Adrenal gland (tissue), 12 donors: ENCODE measurements around the gene COMMD4. TPM values are rescaled to one million over a fixed set of nuclear protein-coding genes. Genes with fewer than 3 reads are reported as not detected.
"Not testable (repeated sequence)": the region's sequence is repeated elsewhere in the genome, so short reads cannot be mapped to it uniquely, and the experiment has no call there.

Experiments used
- DNase-seq, 7 donors: peaks; one replicate each; pipeline ENCODE4 v3.0.0-alpha.2; 2019 to 2020
- H3K27ac ChIP-seq, 5 donors: fragments of 200-600 bp; sonication (generic) in 4 of 5; 1 replicate in 3 of 5; 2 replicates in 2 of 5; pipeline versions ENCODE4 v1.5.1 to v1.8.0; 2016 to 2020; ENCODE audit warnings: mild to moderate bottlenecking in 1 of 5
- H3K27me3 ChIP-seq: fragments of 200-600 bp; 2 replicates; pipeline ENCODE4 v1.8.0; 2021
- H3K36me3 ChIP-seq, 2 donors: fragments of 200-600 bp; replicated peaks in 1 of 2; 1 replicate in 1 of 2; 2 replicates in 1 of 2; pipeline versions ENCODE4 v1.5.1 to v1.8.0; 2018 to 2022
- H3K4me1 ChIP-seq, 2 donors: fragments of 200-600 bp; replicated peaks in 1 of 2; 1 replicate in 1 of 2; 2 replicates in 1 of 2; pipeline versions ENCODE4 v1.5.1 to v1.8.0; 2018 to 2021
- H3K4me3 ChIP-seq, 4 donors: fragments of 200-600 bp; sonication (generic) in 3 of 4; one replicate each; pipeline ENCODE4 v1.5.1; 2016 to 2018
- H3K9me3 ChIP-seq, 3 donors: fragments of 200-600 bp; sonication (generic) in 1 of 3; replicated peaks in 1 of 3; 1 replicate in 2 of 3; 2 replicates in 1 of 3; pipeline versions ENCODE4 v1.5.1 to v1.8.0; 2016 to 2021
- CTCF ChIP-seq, 6 experiments: fragments of 450-650 bp in 4 of 6; fragments of 200-600 bp in 2 of 6; sonication (generic) in 1 of 6; IDR thresholded peaks; 1 replicate in 5 of 6; 2 replicates in 1 of 6; pipeline versions ENCODE4 v1.5.1 to v1.8.0; 2016 to 2021; ENCODE audit warnings: antibody characterized with exemption in 6 of 6, mild to moderate bottlenecking in 2 of 6, moderate library complexity in 1 of 6
- POLR2A ChIP-seq, 2 donors: fragments of 450-650 bp; IDR thresholded peaks; one replicate each; pipeline ENCODE4 v1.6.1; 2017; ENCODE audit warnings: antibody characterized with exemption in 2 of 2, mild to moderate bottlenecking in 2 of 2, moderate library complexity in 1 of 2
- WGBS, 4 donors: extraction: QIAGEN DNeasy Blood & Tissue Kit in 2 of 4; methylation state at CpG; one replicate each; pipeline versions ENCODE4 v1.1.5 to v1.1.7; 2013 to 2017; 5-methylcytosine and 5-hydroxymethylcytosine counted together
- intact Hi-C, 2 donors: fragments of 100-400 bp; cut with DNase I; formaldehyde crosslinking; loops; one replicate each; pipeline versions ENCODE4 v1.14.1 to v1.15.0; 2022 to 2023
- polyA plus RNA-seq, 3 donors: library from polyadenylated mRNA; stranded (reverse); fragments of 200-250 nt in 2 of 3; fragments of 350-450 nt in 1 of 3; fragmentation: Illumina TruSeq in 1 of 3; extraction: RNeasy Lipid Tissue Mini Kit (QIAGEN cat#74804) in 1 of 3; gene quantifications; one replicate each; pipeline ENCODE4 v1.2.3, GENCODE V29; 2013 to 2014
- total RNA-seq, 9 donors: library from RNA; depleted of rRNA in 4 of 9; stranded (reverse); fragments of >200 nt in 4 of 9; fragments of 120-200 nt in 1 of 9; fragmentation: NEBNext Ultra II Directional in 1 of 9; extraction: Animal tissue kit (Norgen Biotek cat#: 25700) in 1 of 9; gene quantifications; one replicate each; pipeline versions ENCODE4 v1.1.0 to v1.2.4, GENCODE V29; 2013 to 2023
- donor health status: healthy with polysubstance abuse.
- donor health status: Bipolar disorder and iron deficiency.
- donor health status: DM: yes; HTN: yes; CAD: no.
- donor health status: DM: no; HTN: no; CAD: no.
- donor health status: DM: no; HTN: no; CAD: no.
- donor health status: DM: yes; HTN: yes; CAD: no.

The COMMD4 gene
- total and polyA plus RNA-seq, 12 donors, result 35.9 to 254 (median 126) TPM

DNA sequence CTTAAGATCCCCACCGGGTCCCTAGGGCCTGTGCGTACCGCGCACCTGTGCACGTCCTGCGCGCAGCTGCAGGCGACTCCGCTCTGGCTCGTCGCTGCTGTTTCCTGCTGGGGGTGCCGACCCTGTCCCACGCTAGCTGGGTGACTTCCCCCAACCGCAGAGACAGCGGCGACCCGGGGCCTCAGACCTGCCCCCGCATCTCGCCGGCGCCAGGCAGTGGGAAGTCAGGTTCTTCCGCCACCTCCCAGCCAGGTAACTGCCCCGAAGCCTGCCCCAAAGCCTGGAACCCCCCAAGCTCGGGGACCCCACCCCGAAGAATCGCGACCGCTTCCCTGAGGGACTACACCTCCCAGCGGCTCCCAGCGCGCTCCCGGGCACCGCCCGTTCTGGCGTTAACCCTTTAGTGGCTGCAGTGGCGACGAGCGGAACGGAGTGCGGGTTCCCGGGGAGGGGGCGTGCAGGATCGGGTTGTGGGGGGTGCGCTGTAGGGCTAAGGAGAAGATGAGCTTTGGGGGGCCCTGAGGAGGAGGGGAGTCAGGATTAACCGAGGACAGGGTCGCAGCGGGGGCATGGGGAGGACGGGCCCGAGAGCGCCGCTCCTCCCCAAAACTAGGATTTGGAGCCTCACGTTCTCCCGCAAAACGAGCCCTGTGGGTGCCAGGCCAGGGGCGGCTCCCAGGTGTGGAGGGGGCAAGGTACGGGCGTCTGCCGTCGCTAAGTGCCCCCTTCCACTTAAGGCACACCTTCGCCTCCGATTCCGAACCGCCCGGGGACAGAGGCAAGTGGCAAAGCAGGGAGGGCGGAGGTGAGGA, 11.6 kb downstream of the COMMD4 start:
- WGBS, 4 donors, result 0 to 1% (median 0%) methylated on average over 1 to 65 of the region's 65 CpGs
- peak overlapping the region; percentile 39 to 92 (median 74) for H3K4me3 ChIP-seq
- peaks cover 0 to 25% of the 10 kb centered on the region in 2 donors for H3K4me1 ChIP-seq
- intact Hi-C loops, result no loop called here
- H3K9me3 ChIP-seq, result no peaks in the 10 kb centered on the region
- H3K27me3 ChIP-seq, result no peaks in the 10 kb centered on the region
- peak; percentile 61 to 80 (median 73) for DNase-seq
- TF ChIP-seq POLR2A (IDR thresholded peaks at IDR 0.05), result peak in 1 of 2 donors; percentile 31
- TF ChIP-seq CTCF (IDR thresholded peaks at IDR 0.05), result no peak
- H3K27ac ChIP-seq, result peak overlapping the region; percentile 18 to 80 (median 62)
- H3K36me3 ChIP-seq, result no peaks in the 10 kb centered on the region

GRCh38 chr15:75348034-75348561, 12.2 kb downstream of the COMMD4 start:
- Histone ChIP-seq H3K36me3 (no peaks in the 10 kb centered on the region), H3K9me3 (no peaks in the 10 kb centered on the region), H3K27me3 (no peaks in the 10 kb centered on the region), H3K27ac (peak overlapping the region; percentile 18 to 80 (median 62)), H3K4me1 (peaks cover 0 to 25% of the 10 kb centered on the region in 2 donors), H3K4me3 (peak overlapping the region; percentile 39 to 92 (median 74))
- DNase-seq, result no peak
- intact Hi-C loops, result no loop called here
- TF ChIP-seq CTCF (IDR thresholded peaks at IDR 0.05) (no peak), POLR2A (IDR thresholded peaks at IDR 0.05) (peak; percentile 4 to 6)
- 2 to 8% (median 2%) methylated on average over 2 to 45 of the region's 45 CpGs for WGBS, 4 donors

DNA sequence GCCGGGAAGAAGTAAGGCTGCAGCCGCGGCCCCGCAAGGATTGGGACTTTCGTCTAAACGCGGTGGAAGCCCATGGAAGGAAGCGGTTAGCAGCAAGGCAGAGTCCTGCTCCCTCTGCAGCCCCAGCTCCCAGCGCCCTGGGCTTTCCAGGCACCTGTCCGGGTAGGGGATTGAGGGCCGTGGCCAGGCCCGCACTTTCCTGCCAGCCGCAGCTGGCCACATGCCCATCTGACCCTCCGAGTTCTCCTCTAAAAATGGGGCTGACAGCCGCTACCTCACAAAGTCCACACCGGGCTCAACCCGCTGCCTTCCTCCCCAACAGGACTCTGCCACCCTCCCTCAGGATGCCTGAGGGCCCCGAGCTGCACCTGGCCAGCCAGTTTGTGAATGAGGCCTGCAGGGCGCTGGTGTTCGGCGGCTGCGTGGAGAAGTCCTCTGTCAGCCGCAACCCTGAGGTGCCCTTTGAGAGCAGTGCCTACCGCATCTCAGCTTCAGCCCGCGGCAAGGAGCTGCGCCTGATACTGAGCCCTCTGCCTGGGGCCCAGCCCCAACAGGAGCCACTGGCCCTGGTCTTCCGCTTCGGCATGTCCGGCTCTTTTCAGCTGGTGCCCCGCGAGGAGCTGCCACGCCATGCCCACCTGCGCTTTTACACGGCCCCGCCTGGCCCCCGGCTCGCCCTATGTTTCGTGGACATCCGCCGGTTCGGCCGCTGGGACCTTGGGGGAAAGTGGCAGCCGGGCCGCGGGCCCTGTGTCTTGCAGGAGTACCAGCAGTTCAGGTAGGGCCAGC, 12.9 kb downstream of the COMMD4 start:
- no peaks in the 10 kb centered on the region for H3K36me3 ChIP-seq
- WGBS, 4 donors, result 38 to 58% (median 40%) methylated on average over 29 to 46 of the region's 46 CpGs
- intact Hi-C loops, result no loop called here
- peak overlapping the region in 4 of 5 donors; percentile 18 to 80 (median 68) for H3K27ac ChIP-seq
- peak in 1 of 7 donors; percentile 55 for DNase-seq
- TF ChIP-seq POLR2A (IDR thresholded peaks at IDR 0.05) (peak in 1 of 2 donors; percentile 13), CTCF (IDR thresholded peaks at IDR 0.05) (no peak)
- peaks cover 0 to 25% of the 10 kb centered on the region in 2 donors for H3K4me1 ChIP-seq
- H3K27me3 ChIP-seq, result no peaks in the 10 kb centered on the region
- no peaks in the 10 kb centered on the region for H3K9me3 ChIP-seq
- peak overlapping the region in 3 of 4 donors; percentile 69 to 92 (median 80) for H3K4me3 ChIP-seq

DNA sequence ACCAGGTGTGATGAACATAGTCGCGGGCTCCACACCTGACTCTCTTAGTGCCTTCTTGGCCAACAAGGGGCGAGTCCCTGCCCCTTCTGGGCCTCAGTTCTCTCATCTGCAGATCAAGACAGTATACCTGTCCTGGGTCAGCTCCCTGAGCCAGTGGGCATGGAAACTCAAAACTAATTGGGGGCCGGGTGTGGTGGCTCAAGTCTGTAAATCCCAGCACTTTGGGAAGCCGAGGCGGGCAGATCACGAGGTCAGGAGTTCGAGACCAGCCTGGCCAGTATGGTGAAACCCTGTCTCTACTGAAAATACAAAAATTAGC, 13.4 kb downstream of the COMMD4 start:
- H3K36me3 ChIP-seq, H3K4me3 ChIP-seq, H3K9me3 ChIP-seq, intact Hi-C loops, DNase-seq, H3K27me3 ChIP-seq: not testable (repeated sequence)
- peak overlapping the region in 2 of 5 donors; percentile 75 to 80 for H3K27ac ChIP-seq
- H3K4me1 ChIP-seq, result peaks cover 0 to 25% of the 10 kb centered on the region in 2 donors
- 88 to 98% (median 90%) methylated on average over 5 to 8 of the region's 8 CpGs for WGBS, 4 donors
